Heart right ventricle (tissue), 16 donors: Measurements from ENCODE around the gene GPR37. TPM values are rescaled to one million over a fixed set of nuclear protein-coding genes. Genes with fewer than 3 reads are reported as not detected.

ENCODE experiments used
- ATAC-seq, 8 donors: fragments of 200-7000 bp; cut with Tn5 transposase; one replicate each; pipeline ENCODE4 v1.9.1; 2020; ENCODE audit warnings: mild to moderate bottlenecking in 8 of 8, moderate library complexity in 8 of 8, moderate number of reproducible peaks in 1 of 8
- DNase-seq, 2 donors: peaks; one replicate each; pipeline ENCODE4 v3.0.0-alpha.2; 2020
- H3K27ac ChIP-seq, 10 donors: fragments of 200-600 bp; sonication (generic) in 2 of 10; one replicate each; pipeline versions ENCODE4 v1.5.0 to v1.8.0; 2020 to 2022; ENCODE audit warnings: mild to moderate bottlenecking in 3 of 10
- H3K27me3 ChIP-seq, 7 donors: fragments of 200-600 bp; one replicate each; pipeline ENCODE4 v1.8.0; 2021 to 2022; ENCODE audit warnings: mild to moderate bottlenecking in 2 of 7
- H3K36me3 ChIP-seq, 9 donors: fragments of 200-600 bp; sonication (generic) in 1 of 9; one replicate each; pipeline versions ENCODE4 v1.5.0 to v1.8.0; 2020 to 2022; ENCODE audit warnings: mild to moderate bottlenecking in 2 of 9
- H3K4me1 ChIP-seq, 9 donors: fragments of 200-600 bp; sonication (generic) in 1 of 9; one replicate each; pipeline versions ENCODE4 v1.5.0 to v1.8.0; 2020 to 2022; ENCODE audit warnings: mild to moderate bottlenecking in 4 of 9
- H3K4me3 ChIP-seq, 10 donors: fragments of 200-600 bp; sonication (generic) in 2 of 10; one replicate each; pipeline versions ENCODE4 v1.5.0 to v1.8.0; 2020 to 2022; ENCODE audit warnings: mild to moderate bottlenecking in 7 of 10, moderate library complexity in 2 of 10
- H3K9me3 ChIP-seq, 11 donors: fragments of 200-600 bp in 10 of 11; sonication (generic) in 2 of 11; one replicate each; pipeline versions ENCODE4 v1.5.0 to v1.8.0; 2013 to 2022; ENCODE audit warnings: mild to moderate bottlenecking in 2 of 11, control low read depth in 1 of 11, moderate library complexity in 1 of 11
- CTCF ChIP-seq, 9 donors: fragments of 200-600 bp; sonication (generic) in 2 of 9; IDR thresholded peaks; one replicate each; pipeline versions ENCODE4 v1.5.0 to v1.8.0; 2021 to 2022; ENCODE audit warnings: antibody characterized with exemption in 9 of 9, mild to moderate bottlenecking in 5 of 9, moderate library complexity in 1 of 9
- WGBS, 2 donors: extraction: QIAGEN DNeasy Blood & Tissue Kit; methylation state at CpG; one replicate each; pipeline ENCODE4 v1.1.7; 2013; ENCODE audit warnings: inconsistent platforms in 1 of 2; 5-methylcytosine and 5-hydroxymethylcytosine counted together
- intact Hi-C, 10 donors: fragments of 100-400 bp; cut with DNase I; formaldehyde crosslinking; loops; one replicate each; pipeline versions ENCODE4 v1.11.1 to v1.14.2; 2022
- polyA plus RNA-seq, 2 donors: library from polyadenylated mRNA; stranded (reverse); fragments of 200-250 nt; gene quantifications; one replicate each; pipeline ENCODE4 v1.2.3, GENCODE V29; 2013
- total RNA-seq, 10 donors: library from RNA; stranded (reverse); fragmentation: NEBNext Ultra II Directional in 3 of 10; extraction: Animal tissue kit (Norgen Biotek cat#: 25700) in 3 of 10; gene quantifications; one replicate each; pipeline versions ENCODE4 v1.2.1 to v1.2.4, GENCODE V29; 2021 to 2023
- donor health status: Arrhythmogenic right ventricular cardiomyopathy.
- donor health status: ischemic (EF 13 %, LVEDD 7.1; RV severe dilation, severe dysfunction).
- donor health status: healthy with polysubstance abuse.
- donor health status: DM: no; HTN: yes; CAD: no.
- donor health status: DM: no; HTN: no; CAD: no.
- donor health status: ischemic (EF 25% LVEDD 6.9; RV normal size, moderate dysfunction).
- donor health status: ischemic (EF 25% LVEDD 5.7; RV mildly dilated, moderate dysfunction).
- donor health status: healthy.
- donor health status: DM: yes; HTN: yes; CAD: no.
- donor health status: Ischemic cardiomyopathy.
- donor health status: ischemic (EF 35%, LVEDD 5.7; RV mildly dilated, moderate dysfunction).
- donor health status: nonischemic (EF 11% LVEDD 7.7; RV severe dilation, severe dysfunction).
- donor health status: DM: yes; HTN: yes; CAD: no.
- donor health status: PGD.
- donor health status: ischemic (EF 29% LVEDD 5.4; RV normal size, mild dysfunction).
- donor health status: nonischemic (EF 23%, LVEDD 6.1; RV moderate dilation, normal function).

Gene GPR37
- total and polyA plus RNA-seq, 12 donors = 0.04 to 0.15 (median 0.09) TPM; not detected in 9

DNA sequence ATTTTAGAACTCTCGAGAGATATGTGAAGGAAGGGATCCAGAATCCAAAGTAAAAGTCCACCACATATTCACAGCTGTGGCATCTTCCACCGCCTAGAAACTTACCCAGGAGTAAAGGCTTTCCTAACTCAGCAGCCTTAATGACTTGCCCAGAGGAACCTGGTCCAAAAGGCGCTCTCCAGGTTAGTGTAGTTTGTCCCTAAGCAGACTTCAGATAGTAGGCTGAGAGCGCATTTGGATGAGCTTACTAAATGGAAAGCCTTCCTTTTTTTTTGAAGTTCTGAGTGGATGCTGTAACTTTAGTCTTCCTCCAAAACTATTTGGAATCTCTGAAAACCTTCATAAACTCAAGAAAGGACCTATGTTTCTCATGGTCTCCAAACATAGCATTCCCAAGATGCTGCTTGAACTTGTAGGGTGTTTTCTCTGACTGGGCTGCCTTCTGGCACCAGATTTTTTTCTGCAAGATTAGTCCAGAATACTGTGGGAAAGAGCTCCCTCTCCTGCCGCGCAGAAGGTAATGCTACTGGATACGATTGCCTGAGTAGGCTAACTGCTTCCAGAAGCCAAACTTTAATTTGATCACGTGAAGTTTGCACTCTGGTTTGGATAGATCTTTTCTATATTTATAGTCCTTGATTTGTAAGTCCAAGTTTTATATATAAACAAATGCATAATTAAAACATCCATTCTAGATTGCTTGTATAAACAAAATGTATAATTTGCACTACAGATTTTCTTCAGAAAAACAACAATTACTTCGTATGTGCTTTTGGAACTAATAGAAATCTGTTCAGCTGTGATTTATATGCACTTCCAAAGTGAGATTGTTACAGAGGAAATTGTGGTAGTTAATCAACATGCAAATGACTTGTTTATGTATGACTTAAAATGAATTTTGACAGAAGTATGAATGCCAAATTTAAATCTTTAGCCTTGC is 19.6 kb upstream of the GPR37 start:
- peaks cover 0 to 10% (median 0%) of the 10 kb centered on the region in 7 donors for H3K27me3 ChIP-seq
- ATAC-seq = peak in 5 of 8 donors; percentile 28 to 82 (median 44)
- DNase-seq = no peak
- H3K27ac ChIP-seq = no peak overlapping the region
- no peak overlapping the region for H3K4me3 ChIP-seq
- no peaks in the 10 kb centered on the region for H3K4me1 ChIP-seq
- TF ChIP-seq CTCF (IDR thresholded peaks at IDR 0.05) = peak; percentile 14 to 71 (median 63)
- intact Hi-C loops = loop anchor here in 9 of 10 donors (2.0 to 10.0 kb wide), 7 partner anchors 613 to 633 kb away; no protein-coding TSS in a partner anchor
- H3K9me3 ChIP-seq = no peaks in the 10 kb centered on the region
- 44% methylated on average over 9 of the region's 9 CpGs for WGBS, 2 donors
- no peaks in the 10 kb centered on the region for H3K36me3 ChIP-seq

DNA sequence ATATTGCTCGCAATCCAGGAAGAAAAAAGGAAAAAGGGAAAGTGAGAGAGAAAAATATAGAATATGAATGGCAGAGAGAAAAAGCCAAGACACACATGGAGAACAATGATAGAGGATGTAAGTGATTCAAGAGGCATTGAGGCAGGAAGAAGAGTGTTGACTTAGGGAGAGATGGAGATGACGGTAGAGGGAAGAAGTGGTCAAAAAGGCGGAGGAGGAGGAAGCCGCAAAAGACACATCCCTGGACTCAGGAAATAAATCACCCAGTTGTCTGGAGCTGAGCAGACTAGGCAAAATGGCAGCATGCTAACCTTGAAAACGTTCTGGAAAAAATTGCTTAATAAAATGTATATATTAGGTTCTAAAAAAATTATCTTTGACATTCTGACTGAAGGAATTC is 17.7 kb upstream of the GPR37 start:
- no peaks in the 10 kb centered on the region for H3K36me3 ChIP-seq
- H3K4me3 ChIP-seq = no peak overlapping the region
- 74 to 78% methylated on average over 5 of the region's 5 CpGs for WGBS, 2 donors
- DNase-seq (no peak), ATAC-seq (no peak)
- intact Hi-C loops = loop anchor here in 6 of 10 donors (5.0 to 10.0 kb wide), 5 partner anchors 611 to 628 kb away; no protein-coding TSS in a partner anchor
- no peaks in the 10 kb centered on the region for H3K9me3 ChIP-seq
- peaks cover 0 to 10% (median 0%) of the 10 kb centered on the region in 7 donors for H3K27me3 ChIP-seq
- no peak overlapping the region for H3K27ac ChIP-seq
- H3K4me1 ChIP-seq = no peaks in the 10 kb centered on the region
- no peak for TF ChIP-seq CTCF (IDR thresholded peaks at IDR 0.05)

DNA sequence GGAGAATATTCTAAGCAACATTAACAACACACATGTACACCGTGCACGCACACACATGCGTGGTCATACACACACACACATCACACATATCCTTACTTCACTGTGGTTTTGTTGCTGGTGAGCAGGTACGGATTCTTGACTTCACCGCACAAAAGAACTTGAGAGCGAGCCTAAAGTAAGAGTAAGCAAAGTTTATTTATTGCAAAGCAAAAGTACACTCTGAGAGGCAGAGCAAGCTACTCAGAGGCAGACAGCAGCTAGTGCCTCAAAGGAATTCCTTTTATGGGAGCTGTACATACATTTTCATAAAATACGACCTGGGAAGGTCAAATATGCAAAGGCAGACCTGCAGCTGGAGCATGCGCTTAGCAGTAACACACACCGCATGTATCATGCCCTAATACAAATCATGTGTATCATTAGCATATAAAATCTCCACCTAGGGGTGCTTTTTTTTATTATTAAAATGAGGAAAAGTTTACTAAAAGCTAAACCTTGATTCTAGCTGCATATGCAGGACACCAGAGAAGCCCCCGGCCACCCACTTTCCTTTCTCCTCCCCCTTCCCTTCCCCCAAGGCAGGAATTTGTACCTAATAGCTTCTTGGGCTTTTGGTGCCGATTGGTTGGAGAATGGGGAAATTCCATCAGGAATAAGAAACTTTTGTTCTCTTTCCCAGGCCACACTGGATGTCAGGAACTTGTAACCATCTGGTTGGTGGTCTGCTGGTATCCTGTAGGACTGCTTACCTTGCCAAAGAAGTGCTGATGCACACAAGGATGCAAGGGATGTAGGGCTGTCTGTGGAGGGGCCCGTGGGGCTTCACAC is 16.5 kb upstream of the GPR37 start:
- ATAC-seq = no peak
- H3K36me3 ChIP-seq = no peaks in the 10 kb centered on the region
- TF ChIP-seq CTCF (IDR thresholded peaks at IDR 0.05) = no peak
- H3K4me1 ChIP-seq = no peaks in the 10 kb centered on the region
- intact Hi-C loops = loop anchor here in 6 of 10 donors (5.0 to 10.0 kb wide), 5 partner anchors 610 to 627 kb away; no protein-coding TSS in a partner anchor
- no peaks in the 10 kb centered on the region for H3K9me3 ChIP-seq
- H3K27me3 ChIP-seq = peaks cover 0 to 9% (median 0%) of the 10 kb centered on the region in 7 donors
- no peak overlapping the region for H3K4me3 ChIP-seq
- DNase-seq = no peak
- 83 to 87% methylated on average over 12 of the region's 12 CpGs for WGBS, 2 donors
- H3K27ac ChIP-seq = no peak overlapping the region

GRCh38 chr7:124781418-124781817 is 15.8 kb upstream of the GPR37 start:
- H3K27ac ChIP-seq = no peak overlapping the region
- H3K9me3 ChIP-seq = no peaks in the 10 kb centered on the region
- H3K4me3 ChIP-seq = no peak overlapping the region
- no peaks in the 10 kb centered on the region for H3K36me3 ChIP-seq
- no peak for DNase-seq
- intact Hi-C loops = loop anchor here in 6 of 10 donors (5.0 to 10.0 kb wide), 5 partner anchors 609 to 627 kb away; no protein-coding TSS in a partner anchor
- no peak for TF ChIP-seq CTCF (IDR thresholded peaks at IDR 0.05)
- no peaks in the 10 kb centered on the region for H3K4me1 ChIP-seq
- 88 to 94% methylated on average over 2 of the region's 2 CpGs for WGBS, 2 donors
- no peak for ATAC-seq
- peaks cover 0 to 9% (median 0%) of the 10 kb centered on the region in 7 donors for H3K27me3 ChIP-seq
